DMS114 treated with DMSO at 0.1 percent for 48 hours (cell line): Measurements from ENCODE around the gene ASS1.

ENCODE experiments used
- DNase-seq: peaks from one replicate; lab custom pipeline; 2025; ENCODE audit not compliant: unreplicated experiment; lab: John Stamatoyannopoulos, UW

The ASS1 gene

DNA sequence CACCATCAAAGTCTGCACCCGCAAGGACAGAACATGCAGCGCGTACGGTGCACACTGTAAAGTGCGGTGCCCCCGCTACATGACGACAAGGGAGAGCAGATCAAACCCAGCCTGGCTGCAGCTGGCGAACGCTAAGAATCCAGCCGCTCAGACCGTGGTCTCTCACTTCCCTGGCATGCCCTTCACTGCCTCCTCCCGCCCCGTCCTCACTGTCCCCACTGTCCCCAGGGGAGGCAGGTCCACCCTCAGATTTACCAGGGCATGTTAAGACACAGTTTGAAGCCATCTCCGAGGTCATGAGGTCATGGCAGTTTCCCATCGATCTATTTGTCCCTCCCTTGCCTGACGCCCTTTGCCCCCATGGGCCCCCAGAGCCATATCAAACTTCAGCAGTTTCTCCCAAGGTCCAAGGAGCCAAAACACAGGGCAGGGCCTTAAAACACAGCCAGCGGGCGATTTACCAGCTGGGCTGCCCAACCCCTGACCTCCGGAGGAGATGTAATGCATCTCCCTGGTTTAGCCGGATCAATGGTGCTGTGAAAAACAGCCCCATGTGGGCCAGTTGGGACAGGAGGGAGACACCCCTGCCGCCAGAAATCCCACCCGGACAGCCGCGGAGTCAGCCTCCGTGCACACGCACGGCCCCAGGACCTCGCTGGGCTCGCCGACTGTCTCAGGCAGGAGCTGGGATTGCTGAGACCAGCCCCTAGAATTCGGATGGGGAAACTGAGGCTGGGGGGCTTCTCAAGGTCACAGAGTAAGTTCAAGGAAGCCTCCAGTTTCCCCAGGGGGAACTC, 82.3 kb downstream of the ASS1 start:
- DNase-seq: no peak

DNA sequence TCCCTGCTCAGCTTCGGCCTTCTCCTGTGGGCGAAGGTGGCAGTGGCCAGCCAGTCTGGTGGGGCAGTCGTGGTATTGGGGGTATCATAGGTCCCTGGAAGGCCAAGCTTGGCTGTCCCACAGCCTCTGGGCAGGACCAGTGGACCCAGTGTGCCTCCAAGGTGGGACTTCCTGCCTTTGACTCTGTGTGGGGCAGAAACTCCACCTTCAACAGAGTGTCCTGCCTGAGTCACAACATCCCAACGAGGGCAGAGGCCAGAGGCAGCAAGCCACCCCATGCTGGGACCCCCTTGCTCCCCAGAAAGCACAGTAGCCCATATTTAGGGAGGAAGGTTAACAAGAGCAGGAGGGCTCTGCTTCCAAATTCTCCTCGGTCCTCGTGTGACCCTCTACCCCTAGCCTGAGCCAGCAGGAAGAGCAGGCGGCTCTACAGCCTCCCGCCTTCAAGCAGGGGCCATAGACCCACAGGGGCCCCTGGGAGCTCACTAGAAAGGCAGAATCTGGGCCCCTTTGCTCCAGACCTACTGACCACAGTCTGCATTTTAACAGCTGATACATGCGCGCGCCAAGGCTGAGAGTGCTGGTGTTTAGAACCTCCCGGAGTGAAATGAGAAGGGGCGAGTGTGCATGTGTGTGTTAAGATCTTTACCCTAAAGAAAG, 83.0 kb downstream of the ASS1 start:
- DNase-seq: no peak

GRCh38 chr9:130528674-130529073, 83.9 kb downstream of the ASS1 start:
- DNase-seq: no peak

DNA sequence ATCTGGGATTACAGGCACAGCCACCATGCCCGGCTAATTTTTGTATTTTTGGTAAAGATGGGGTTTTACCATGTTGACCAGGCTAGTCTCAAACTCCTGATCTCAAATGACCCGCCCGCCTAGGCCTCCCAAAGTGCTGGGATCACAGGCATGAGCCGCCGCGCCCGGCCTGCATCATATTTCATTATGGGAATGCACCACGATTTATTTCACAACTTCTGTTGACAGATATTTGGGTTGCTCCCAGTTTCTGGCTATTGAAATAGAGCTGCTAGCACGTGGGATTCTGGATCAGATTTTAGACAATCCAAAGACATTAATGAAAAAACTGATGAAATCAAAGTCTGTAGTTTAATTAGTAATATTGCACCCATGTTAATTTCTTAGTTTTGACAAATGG, 86.2 kb downstream of the ASS1 start:
- DNase-seq: no peak

GRCh38 chr9:130531670-130532069, 86.9 kb downstream of the ASS1 start:
- DNase-seq: no peak

GRCh38 chr9:130532426-130533080, 87.8 kb downstream of the ASS1 start:
- no peak for DNase-seq

- DNase-seq: no peak
Measured at GRCh38 chr9:130535818-130536521, 91.2 kb downstream of the ASS1 start.

DNA sequence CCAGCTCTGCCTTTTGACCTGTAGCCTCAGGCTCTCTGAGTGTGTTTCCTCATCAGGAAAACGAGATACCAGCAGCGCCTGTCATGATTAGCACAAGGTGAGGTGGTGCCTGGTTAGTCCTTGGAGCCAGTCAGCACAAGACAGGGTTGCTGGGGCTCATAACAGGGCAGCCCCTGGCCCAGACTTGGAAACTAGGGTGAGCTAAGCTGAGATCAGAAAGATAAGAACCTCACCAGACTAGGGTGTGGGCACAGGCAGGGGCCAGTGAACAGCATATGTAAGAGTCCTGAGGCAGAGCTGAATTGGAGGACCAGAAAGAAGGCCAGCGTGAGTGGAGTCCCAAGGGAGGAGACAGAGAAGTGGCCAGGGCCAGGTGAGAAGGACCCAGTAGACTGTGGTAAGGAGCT, 91.9 kb downstream of the ASS1 start:
- DNase-seq: no peak

DNA sequence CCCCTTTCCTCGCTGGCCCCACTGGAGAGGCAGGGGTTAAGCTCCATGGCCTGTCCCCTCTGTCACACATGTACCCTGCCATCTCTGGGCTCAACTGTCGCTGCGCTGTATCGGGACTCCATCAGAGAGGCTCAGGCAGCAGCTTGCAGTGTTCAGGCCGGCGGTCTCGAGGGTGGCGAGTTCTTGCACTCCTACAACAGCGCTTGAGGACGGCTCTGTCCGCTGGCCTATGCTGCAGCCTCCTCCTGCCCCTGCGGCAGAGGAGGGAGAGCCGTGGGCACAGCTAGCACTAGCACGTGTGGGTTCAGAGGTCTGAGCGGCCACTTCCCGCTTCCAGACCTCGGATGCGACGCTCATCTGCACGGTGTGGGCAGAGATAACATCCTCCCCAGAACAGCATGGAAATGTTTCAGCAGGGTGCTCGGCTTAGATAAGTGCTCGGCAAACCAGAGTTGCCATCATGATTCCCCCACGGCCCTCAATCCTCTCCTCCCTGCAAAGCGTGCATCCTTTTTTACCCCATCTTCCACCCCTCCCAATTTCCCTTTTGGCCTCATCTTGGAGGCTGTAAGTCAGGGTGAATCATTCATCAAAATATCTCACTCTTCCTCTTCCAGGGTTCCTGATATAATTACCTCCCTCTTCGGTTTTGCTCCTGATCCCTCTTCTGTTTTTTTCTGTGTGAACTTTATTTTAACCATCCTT, 92.7 kb downstream of the ASS1 start:
- DNase-seq: no peak

DNA sequence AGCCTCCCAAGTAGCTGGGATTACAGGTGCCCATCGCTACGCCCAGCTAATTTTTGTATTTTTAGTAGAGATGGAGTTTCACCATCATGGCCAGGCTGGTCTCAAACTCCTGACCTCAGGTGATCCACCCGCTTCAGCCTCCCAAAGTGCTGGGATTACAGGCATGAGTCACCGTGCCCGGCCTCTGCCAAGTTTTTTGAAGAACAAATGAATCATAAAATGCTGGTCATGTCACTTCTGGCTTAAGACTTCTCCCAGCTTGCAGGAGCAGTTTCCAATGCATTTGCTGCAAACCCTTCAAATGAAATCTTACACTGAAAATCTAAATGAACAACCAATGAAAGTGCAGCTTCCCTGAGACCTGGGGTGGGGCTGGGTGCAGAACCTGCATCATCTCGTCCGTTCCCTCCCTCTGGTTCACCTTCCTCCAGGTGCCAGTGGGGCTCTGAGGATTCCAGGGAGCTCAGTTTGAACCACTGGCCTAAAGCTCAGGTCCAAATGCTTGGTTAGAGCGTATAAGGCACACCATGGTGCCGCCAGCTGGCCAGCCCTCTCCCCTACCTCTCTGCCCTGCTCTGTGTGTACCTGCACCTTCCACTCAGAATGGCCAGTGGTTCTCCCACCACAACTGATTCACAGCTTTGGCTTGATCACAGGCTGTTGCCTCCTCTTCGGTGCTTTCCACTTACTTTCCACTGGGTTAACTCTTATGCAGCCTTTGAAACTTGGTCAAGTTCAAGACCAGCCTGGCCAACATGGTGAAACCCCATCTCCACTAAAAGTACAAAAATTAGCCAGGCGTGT, 94.9 kb downstream of the ASS1 start:
- DNase-seq: no peak

GRCh38 chr9:130541533-130541932, 96.8 kb downstream of the ASS1 start:
- no peak for DNase-seq

GRCh38 chr9:130542038-130542437, 97.3 kb downstream of the ASS1 start:
- no peak for DNase-seq

GRCh38 chr9:130542457-130543228, 97.9 kb downstream of the ASS1 start:
- DNase-seq: no peak

GRCh38 chr9:130543368-130543767, 98.6 kb downstream of the ASS1 start:
- no peak for DNase-seq

GRCh38 chr9:130543859-130544258, 99.1 kb downstream of the ASS1 start:
- DNase-seq: no peak

DNA sequence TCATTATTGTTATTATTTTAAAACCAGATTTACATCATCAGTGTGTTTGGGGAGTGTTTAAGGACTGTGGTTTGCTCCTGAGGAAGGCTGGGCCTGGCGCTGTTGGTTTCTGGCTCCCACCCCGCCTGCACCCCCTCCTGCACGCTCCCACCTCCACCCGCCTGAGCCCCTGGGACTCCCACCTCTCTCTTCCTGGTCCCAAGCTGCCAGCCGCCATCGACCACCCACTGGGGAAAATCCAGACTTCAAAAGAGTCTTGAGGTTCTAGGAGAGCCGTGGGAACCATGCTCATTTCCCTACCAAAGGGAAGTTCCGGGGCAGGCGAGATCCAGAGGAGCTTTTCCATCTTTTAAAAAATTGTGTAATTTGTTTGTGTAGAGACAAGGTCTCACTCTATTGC, 99.6 kb downstream of the ASS1 start:
- DNase-seq: no peak

DNA sequence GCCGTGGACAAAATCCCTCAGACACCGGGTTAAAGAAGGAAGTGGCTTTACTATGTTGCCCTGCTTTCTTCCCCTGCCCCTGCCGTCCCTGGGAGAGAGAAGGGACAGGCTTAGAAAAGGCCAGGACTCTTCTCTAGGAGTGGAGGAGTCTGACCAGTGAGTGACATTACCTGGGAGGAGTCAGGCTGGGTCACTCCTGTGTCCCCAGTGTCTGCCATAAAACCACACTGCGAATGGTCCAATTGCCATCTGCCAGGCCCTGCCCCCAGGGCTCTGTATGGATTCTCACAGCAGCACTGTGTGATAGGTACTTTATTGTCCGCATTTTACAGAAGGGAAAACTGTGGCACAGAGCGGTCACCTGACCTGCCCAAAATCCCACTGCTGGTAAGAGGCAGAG, 103.3 kb downstream of the ASS1 start:
- no peak for DNase-seq

- no peak for DNase-seq
Measured at GRCh38 chr9:130549093-130549735, 104.5 kb downstream of the ASS1 start.
